Measurements from ENCODE around the gene ATP5F1E.

The ATP5F1E gene

DNA sequence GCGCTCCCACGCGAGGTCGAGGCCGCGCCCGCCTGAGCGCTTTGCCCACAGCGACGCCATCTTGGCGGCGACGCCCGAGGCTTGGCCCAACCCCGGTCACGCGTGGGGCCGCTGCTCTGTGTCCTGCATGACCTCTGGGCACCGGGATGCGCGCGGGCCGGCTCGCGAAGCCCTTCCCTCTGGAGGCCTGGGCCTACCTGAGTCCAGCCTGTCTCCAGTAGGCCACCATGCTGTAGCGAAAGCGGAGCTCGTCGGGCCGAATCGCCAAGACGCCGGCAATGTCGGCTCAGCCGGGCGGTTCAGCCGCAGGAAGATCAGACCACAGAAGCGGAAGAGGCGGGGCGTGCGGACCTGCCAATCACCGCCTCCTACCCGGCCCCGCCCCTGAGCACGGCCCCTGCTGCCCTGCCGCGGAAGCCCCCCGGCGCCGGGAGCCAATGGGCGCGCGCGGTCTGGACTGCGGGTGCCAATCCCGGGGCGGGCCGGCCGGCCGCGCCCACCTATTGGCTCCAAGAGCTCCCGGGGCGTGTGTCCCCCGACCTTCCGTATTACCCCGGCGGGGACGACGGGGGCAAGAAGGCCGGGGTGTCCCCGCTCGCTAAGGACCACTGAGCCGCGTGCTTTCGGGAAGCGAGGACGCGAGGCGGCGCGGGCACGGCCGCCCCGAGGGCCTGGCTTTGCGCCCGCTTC, at the start of gene ATP5F1E:
Gene ATP5F1E, minus strand, starts transcription at position 313 of the 690 bp plus-strand sequence. Its CDS starts 84 bp downstream, at position 229.
- peak; percentile 88 for DNase-seq (ENCODE audit: low read depth)

DNA sequence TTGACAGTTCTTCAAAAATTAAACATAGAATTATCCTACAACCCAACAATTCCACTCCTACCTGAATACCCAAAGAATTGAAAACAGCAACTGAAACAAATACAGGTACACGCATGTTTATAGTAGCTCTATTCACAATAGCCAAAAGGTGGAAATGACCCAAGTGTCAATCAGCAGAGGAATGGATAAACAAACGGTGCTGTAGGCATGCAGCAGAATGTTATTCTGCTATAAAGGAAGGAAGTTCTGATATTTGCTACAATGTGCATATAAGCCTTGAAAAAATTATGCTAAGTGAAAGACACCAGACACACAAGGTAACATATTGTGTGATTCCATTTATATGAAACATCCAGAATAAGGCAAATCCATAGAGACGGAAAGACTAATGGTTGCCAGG, 48.9 kb upstream of the ATP5F1E start:
- DNase-seq (ENCODE audit: low read depth) = no peak

DNA sequence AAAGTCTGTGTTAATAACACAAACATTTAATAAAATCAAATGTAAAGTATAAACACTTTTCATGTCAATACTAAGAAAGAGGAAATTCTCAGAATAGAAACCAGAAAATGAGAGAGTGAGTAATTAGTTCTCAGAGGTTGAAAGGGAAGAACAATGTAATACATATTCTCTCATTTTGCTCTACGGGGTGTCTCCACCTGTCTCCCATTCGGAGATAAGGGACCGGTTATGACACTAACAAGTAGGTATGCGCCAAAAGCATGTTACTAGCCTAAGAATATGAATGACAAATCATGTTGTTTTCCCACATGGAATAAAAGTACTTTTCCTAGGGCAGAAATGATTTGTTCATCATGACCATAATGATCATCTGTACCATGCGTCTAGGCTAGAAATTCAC, 46.1 kb upstream of the ATP5F1E start:
- DNase-seq (ENCODE audit: low read depth) = no peak

DNA sequence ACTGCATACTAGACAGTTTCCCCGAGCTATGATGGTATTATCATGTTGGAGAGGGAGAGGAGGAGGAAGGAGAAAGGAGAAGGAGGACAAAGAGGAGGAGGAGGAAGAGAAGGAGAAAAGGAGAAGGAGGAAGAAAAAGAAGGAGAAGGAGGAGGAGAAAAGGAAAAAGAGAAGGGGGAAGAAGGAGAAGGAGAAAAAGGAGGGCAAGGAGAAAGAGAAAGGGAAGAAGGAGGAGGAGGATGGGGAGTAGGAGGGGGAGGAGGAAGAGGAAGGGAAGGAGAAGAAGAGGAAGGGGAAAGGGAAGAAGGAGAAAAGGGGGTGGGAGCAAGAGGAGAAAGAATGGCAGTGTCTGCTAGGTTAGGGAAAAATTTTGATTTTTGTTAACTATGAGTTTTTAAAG, 45.6 kb upstream of the ATP5F1E start:
- no peak for DNase-seq (ENCODE audit: low read depth)

DNA sequence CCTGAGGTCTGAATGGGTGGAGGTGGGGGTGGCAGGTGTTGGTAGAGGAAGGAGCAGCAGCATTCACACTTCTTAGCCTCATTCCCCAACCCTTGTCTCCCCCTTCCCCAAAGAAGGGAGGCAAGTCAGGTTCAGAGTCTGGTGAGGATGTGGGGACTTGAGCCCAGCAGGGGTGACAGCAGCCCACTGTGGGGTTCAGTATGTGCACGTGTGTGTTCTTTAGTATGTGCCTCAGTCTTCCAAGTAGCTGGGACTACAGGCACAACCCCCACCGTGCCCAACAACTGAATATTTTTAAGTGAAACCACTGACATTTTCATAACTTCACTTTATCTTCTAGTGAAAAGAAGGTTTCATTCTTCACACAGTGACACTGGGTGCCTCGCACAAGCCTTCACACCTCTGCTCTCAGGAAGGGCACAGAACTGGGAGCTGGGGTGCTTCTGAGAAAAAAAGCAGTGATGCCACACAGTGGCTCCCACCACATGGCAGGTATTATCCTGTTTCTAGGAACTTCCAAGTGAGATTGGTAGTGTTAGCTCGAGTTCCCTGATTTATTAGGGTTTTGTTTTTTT, 43.9 kb upstream of the ATP5F1E start:
- DNase-seq (ENCODE audit: low read depth) = no peak

DNA sequence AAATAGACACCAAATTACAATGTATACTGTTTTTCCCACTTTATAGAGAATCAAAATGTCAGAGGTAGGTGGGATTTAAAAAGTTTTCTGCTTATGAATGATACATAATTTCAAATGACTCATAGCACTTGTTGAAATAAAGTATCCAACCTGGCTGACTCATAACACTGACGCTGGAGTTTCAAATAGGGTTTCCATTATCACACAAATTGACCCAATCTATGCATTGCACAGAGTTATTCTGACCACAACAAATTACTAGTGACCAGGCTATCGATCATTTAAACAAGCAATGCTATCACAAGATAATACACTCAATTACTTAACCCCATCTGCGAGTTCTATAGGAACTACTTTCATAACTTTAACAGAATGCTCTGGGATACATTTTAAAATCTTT, 42.3 kb upstream of the ATP5F1E start:
- peak; percentile 82 for DNase-seq (ENCODE audit: low read depth)

DNA sequence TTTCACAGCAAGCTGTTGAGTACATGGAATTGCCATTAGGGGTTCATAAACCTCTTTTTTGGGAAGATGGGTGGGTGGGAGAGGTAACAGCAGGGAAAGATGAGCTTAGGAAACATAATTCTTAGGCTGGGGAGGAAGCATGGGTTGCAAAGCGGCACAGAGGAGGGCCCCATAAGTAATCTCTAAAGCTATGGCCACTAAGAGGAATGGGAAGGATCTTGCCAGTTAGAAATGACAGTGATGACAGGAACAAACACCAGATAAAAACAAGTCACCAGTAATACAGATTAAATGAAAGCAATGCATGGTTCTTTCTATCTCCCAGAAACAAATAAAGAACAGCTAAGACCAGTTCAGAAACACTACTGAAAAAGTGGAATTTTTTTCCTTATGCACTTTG, 41.4 kb upstream of the ATP5F1E start:
- no peak for DNase-seq (ENCODE audit: low read depth)

DNA sequence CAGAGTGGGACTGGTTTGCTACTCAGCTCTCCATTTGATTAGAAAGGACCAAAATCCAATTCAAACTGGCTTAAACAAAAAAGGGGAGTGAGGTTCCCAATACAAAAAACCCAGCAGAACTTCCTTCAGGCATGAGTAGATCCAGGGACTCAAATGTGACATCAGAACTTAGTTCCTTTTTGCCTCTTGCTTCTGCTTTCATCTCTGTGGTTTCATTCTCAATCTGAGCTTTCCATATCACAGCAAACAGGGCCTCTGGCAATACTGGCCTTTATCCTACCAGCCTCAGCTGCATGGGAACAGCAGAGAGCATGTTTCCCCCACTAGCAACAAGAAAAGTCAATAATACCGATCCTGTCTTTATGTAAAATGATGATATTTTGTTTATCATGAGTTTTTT, 39.1 kb upstream of the ATP5F1E start:
- no peak for DNase-seq (ENCODE audit: low read depth)

DNA sequence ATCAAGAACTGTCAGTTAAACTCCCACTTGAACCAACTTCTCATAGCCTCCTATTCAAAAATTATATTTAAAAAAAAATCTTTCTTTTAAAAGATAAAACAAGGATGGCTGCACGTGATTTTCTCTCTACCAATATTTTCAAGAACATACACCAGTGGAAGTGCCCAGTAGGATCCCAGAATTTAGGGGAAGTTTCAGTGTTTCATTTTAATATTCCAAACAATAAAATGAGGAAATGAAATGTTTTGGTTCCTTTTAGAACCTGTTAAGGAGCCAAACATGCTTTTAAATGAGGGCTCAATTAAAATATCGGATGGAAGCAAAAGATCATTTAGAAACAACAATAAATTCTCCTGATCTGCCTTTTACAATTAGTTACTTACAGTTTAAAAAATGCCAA, 36.9 kb upstream of the ATP5F1E start:
- no peak for DNase-seq (ENCODE audit: low read depth)

DNA sequence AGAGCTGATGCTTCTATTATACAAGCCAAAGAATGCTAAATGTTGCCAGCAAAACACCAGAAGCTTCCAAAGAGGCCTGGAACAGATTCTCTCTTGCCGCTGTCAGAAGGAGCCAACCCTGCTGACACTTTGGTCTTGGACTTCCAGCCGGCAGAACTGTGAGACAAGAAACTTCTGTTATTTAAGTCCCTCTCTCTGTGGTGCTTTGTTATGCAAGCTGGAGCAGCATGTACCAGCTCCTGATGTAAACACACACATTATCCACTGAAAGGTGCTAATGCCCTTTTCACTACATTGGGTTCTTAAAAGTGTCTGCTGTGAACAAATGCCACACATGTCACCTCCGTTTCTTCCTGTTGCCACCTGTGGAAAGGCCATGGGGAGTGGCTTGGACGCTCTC, 36.4 kb upstream of the ATP5F1E start:
- no peak for DNase-seq (ENCODE audit: low read depth)

DNA sequence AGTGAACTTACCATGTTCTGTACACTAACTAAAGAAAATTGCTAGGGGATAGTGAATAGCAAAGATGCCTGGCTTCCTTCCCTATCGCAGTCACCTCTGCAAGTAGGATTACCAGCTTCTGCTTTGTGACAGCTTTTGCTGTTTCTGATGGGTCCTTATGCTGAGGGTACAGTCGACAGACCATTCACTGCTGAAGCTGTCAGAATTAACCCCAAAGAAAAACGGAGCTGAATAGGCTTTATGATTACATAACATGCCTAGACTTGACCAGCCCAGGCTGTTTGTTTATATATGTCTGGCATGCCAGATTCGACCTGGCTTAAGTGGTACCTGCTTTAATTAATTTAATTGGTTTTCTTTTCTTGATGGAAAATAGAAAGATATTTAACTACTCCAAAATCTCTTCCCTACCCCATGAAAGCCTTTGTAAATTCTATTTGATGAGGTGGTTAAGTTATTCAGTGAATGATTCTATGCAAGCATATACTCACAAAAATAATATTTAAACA, 32.1 kb upstream of the ATP5F1E start:
- DNase-seq (ENCODE audit: low read depth) = no peak

DNA sequence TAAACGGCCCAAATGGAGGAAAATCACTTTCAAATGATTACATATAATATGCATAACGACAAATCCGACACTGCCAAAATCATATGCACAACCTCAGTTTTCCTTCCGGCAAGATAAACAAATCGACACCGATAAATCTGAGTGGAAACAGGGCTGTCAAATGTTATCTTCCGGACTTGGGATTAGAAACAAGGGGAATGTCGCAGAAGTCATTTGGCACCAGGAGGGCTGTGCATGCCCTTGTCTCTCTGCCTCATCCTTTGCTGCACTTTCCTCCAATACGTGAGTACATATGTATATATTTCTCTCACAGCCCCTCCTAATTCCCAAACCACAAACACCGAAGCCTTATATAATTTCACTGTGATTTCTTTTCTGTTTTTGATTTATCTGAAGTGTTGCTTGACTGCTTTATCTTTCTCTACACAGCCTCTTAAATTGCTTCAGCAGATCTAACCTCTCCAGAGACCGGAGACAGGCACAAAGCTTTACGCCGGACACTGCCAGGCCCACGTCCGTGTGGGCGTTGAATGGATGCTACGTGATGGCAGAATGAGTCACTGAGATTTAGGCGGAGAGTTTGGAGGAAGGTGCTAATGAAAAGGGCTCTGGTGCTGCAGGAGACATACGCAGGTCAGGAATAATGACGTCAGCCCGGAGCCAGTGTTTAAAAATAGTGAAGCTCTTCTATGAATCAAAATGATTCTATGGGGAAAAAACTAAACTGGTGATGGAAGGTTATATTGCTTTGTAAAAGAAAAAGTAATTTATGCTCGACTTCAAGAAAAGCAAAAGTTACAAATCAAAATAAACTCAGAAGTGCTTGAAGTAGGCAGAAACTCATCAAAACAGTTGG, 31.5 kb upstream of the ATP5F1E start:
- peak; percentile 95 for DNase-seq (ENCODE audit: low read depth)

DNA sequence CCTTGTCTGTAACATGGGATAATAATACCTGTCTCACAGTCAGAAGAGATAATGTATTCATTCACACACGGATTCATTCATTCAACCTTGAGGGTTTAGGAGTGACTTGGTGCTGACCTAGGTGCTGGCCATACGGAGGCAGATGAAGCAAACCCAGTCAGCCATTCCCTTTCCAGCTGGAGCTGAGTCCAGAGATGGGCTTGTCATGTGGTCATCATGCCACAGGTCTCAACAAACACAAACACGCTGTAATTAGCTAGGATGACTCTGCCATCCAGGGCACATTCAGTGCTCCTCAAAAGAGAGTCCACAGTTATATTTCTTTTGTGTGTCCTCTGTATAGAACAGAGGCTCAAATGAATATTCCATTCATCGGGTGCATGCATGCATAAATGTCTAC, 29.9 kb upstream of the ATP5F1E start:
- no peak for DNase-seq (ENCODE audit: low read depth)

DNA sequence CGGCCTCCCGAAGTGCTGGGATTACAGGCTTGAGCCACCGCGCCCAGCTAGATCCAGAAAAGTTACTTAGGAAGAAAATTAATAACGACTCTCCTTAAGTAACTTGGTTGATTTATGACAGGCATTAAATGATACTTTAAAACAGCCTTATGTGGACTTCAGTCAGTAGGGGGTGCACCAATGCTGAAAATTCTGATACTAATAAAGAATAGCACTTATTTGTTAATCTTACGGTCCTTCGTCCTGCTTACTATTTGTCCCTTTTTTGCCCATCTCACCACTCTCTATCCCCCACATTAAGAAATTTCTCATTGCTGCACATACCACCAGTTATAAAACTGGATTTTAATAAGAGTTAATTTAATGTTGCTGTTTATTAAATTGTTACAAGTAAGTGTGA, 23.2 kb upstream of the ATP5F1E start:
- DNase-seq (ENCODE audit: low read depth) = peak; percentile 48

DNA sequence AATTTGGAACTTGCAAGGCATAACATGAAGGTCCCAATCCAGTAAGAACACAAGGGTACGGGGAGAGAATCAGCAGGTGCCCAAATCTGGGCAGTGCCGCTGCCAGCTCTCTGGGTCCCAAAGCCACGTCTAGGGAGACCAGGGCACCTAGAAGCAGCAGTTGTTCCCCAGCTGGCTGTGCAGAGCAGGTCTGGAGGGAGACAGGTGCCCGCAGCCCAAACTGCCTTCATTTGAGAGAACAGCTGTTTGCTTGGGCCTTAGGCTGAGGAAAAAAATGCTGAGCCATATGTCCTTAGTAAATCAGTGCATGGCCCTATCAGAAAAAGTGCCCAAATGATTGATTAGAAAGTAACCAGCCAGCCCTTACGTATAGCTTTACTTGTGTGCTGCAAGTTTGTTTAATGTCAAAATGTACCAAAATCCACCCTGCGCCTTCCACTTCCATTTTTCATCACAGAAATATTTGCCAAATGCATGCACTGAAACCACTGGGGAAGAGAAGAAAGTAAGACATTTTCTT, 19.6 kb upstream of the ATP5F1E start:
- no peak for DNase-seq (ENCODE audit: low read depth)

DNA sequence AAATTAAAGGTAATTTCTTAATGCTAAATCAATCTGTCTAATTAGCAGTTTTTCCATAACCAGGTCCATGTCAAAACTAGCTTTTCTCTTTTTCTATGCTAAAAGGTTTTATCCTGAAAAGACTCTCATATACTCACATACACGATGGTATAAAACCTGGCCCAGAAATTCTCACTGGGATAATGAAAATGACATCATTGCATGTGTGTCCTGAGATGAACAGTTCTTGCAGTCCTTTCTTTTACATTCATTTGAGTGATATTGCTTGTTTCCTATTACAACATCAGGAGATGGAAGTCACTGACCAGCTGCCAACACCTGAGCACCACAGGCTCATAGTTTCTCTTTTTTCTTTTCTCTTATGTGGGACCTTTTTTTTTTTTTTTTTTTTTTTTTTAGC, 18.3 kb upstream of the ATP5F1E start:
- DNase-seq (ENCODE audit: low read depth) = no peak

DNA sequence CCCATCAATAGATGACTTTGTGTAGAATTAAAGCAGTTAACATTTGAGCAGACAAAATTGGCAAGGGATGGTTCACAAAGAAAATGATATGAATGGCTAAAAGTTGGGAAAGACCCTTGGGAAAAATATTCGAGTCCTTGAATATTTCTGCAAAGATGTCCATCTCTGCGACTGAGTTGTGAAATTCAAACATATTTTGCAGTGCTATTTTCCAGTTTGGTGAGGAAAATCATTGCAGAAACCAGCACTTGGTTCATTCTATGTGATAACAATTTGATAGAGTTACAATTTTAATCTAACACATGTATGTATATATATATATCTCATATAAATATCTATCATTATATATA, 16.5 kb upstream of the ATP5F1E start:
- DNase-seq (ENCODE audit: low read depth) = peak; percentile 11

DNA sequence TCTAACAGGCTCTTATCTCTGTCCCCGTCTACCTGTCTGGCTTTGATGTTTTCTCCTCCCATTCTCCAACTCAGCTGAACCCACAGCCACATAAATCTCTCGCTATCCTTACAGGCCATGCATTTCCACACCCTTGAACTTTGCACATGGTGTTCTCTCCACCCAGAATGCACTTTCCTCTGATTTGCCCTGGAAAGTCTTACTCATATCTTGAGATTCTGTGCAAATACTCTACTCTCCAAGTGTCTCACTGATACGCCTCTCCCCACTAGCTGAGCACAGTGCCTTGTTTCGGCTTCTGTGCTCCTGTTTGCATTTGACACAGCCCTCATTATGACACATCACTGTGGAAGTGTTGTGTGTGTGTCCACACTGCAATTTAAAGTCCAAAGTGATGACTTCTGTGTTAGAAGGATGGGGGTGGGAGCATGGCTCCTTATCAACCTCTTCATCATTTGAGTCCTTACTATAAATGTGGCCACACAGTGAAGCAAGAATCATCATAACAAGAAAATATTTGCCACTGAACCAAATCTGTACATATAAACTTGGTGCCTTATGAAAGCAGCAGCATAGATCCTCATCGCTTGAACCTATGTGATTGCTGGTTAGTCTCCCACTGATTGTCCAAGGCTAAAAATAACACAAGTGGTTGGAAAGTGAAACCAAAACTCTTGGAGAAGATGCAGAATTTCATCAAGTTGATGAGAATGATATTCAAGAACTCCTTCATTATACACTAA, 16.0 kb upstream of the ATP5F1E start:
- peak; percentile 93 for DNase-seq (ENCODE audit: low read depth)

DNA sequence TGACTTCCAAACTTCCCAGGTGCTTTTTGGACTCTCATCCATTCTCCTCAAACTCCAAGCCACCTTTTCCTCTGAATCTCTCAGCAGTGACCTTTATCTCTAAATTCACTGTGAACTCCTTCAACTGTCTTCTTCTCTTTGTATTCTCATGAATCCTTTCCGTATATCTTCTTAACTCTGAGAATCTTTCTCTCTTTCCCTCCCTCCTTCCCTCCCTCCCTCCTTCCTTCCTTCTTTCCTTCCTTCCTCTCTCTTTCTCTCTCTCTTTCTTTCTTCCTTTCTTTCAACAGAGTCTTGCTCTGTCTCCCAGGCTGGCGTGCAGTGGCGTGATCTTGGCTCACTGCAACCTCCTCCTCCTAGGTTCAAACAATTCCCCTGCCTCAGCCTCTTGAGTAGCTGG, 14.7 kb upstream of the ATP5F1E start:
- DNase-seq (ENCODE audit: low read depth) = no peak

DNA sequence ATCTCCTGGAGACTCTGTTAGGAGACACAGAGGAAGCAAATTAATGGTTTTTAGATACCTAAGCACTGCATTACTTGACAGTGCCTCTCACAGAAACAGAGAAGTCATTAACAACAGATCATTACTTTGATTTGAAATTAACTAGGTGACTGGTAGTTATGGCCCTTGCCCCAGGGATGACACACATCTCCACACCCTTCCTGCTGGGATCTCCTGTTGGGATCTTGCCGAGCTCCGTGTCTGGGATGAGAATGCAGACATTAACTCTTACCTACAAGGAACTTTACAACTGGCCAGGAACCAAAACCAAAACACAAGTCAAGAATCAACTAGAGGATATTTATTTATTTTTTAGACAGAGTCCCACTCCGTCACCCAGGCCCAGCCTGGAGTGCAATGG, 12.7 kb upstream of the ATP5F1E start:
- DNase-seq (ENCODE audit: low read depth) = no peak

DNA sequence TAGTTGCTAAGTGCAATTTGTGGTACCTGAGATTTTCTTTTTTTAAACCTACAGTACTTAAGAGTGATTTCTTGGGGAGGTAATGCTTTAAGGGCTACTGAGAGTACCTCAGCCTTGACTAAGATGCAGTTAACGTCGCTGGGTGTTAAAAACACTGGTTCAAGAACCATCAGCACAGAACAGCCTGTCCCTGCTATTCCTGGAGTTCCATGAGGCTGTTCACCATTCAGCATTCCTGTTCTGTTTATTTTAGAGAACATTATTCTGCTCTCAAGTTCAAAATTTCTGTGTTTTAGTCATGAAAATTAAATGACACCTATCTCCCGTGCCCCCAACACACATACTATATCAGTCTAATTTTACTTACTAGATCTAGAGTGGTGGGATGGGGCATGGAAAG, 12.2 kb upstream of the ATP5F1E start:
- DNase-seq (ENCODE audit: low read depth) = no peak

DNA sequence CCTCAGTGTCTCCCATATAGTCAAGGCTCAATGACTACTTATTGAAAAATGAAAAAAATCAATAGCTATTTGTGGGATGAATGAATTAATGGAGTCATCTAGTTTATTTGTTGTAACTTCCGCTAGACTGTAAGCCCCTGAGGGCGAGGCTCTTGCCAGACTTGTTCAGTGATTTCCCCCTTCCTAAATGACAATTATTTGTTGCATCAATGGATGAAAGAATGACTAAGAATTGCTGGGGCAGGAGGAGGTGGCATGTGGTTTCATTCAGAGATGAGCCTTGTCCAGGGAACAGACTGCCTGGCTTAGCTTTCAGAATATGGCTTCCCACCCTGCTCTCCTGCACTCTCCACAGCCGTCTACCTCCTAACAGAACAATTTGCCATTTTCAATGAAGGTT, 11.6 kb upstream of the ATP5F1E start:
- no peak for DNase-seq (ENCODE audit: low read depth)
